Measurements from ENCODE around the gene CBX6. TPM values are rescaled to one million over a fixed set of nuclear protein-coding genes. Genes with fewer than 3 reads are reported as not detected.

Gene CBX6
- total and polyA plus RNA-seq, 10 of the 15 experiments (the other 5 are each of a cell fraction or from before 2014, with no cell fraction given) = 3.6 to 142 (median 37.4) TPM

GRCh38 chr22:38815842-38816241, 56.2 kb downstream of the CBX6 start:
- RAD21 ChIA-PET (ENCODE audit: unreplicated experiment) = no interaction called here
- Histone ChIP-seq H2AFZ (ENCODE audit: control insufficient read depth, low read depth, low read length) (no peak overlapping the region), H4K20me1 (ENCODE audit: control insufficient read depth, insufficient read depth) (no peaks in the 10 kb centered on the region), H3K27me3 (replicated peaks in 1 of 2; ENCODE audit: control insufficient read depth in 2 of 2, insufficient read depth in 2 of 2, low read length in 1 of 2) (peaks cover 1 to 2% of the 10 kb centered on the region in 2 experiments), H3K79me2 (ENCODE audit: control insufficient read depth, insufficient read depth, low read length) (no peaks in the 10 kb centered on the region), H3K4me3 (no peak overlapping the region), H3K4me2 (ENCODE audit: control insufficient read depth, insufficient read depth) (no peak overlapping the region), H3K36me3 (ENCODE audit: control insufficient read depth in 2 of 2, insufficient read depth in 2 of 2, low read length in 1 of 2) (no peaks in the 10 kb centered on the region), H3K9me3 (replicated peaks; ENCODE audit: control insufficient read depth, insufficient read depth, low read length) (no peaks in the 10 kb centered on the region), H3K4me1 (ENCODE audit: control insufficient read depth, insufficient read depth, low read length) (no peaks in the 10 kb centered on the region), H3K9ac (ENCODE audit: control insufficient read depth, insufficient read depth, low read length) (no peak overlapping the region), H3K27ac (ENCODE audit: control insufficient read depth, insufficient read depth) (no peak overlapping the region)
- DNase-seq (ENCODE audit: low read depth, low spot score) (no peak), ATAC-seq (no peak), FAIRE-seq (no peak)
- TF ChIP-seq SKIL (IDR thresholded peaks at IDR 0.05; ENCODE audit: low read depth, poor library complexity, severe bottlenecking) (no peak), HDAC6 (IDR thresholded peaks at IDR 0.05; ENCODE audit: unreplicated experiment) (no peak), MYB (IDR thresholded peaks at IDR 0.05; ENCODE audit: borderline replicate concordance, low read depth, low read length) (no peak)
- no TSS peak for BruUV-seq (replicated peaks)
- in situ Hi-C loops (cut with MboI) = no loop called here
- 6% methylated on average over 1 of the region's 1 CpG for WGBS (ENCODE audit: insufficient coverage, insufficient replicate concordance, low lambda C conversion rate, missing lambda C conversion rate)
- POLR2A ChIA-PET = no interaction called here
- CTCF ChIA-PET = no interaction called here
- SMC1A ChIA-PET (ENCODE audit: uncharacterized antibody, unreplicated experiment) = no interaction called here
- intact Hi-C loops (cut with micrococcal nuclease; ENCODE audit: unreplicated experiment) = no loop called here

Other genes with a start within 250 kb of the CBX6 start
Only the 7 nearest of the 15 such genes appear.
- gene SUN2, start 116.2 kb downstream of the CBX6 start, total RNA-seq (2014; rRNA removed) = 69.8 and 87.5 TPM in 2 replicates
- gene SUN2, start 116.2 kb downstream of the CBX6 start, total RNA-seq (2014; rRNA removed; fragmentation: Illumina TruSeq; extraction: Trizol) = 30.6 and 33.1 TPM in 2 replicates
- 93.4 and 107 TPM in 2 replicates for gene SUN2, start 116.2 kb downstream of the CBX6 start, total RNA-seq (2021)
- 18.6 and 38.7 TPM in 2 replicates for gene SUN2, start 116.2 kb downstream of the CBX6 start, polyA plus RNA-seq (2011; rRNA removed)
- 8.7 and 26.2 TPM in 2 replicates for gene SUN2, start 116.2 kb downstream of the CBX6 start, polyA plus RNA-seq (2014; fragmentation: Illumina TruSeq; extraction: Trizol)
- gene SUN2, start 116.2 kb downstream of the CBX6 start, polyA plus RNA-seq (2014; fragmentation: Nextera tagmentation; extraction: Ambion mirVana) = under 1 TPM; 0.18 to 0.95 TPM
- 78.0 and 103 TPM in 2 replicates for gene SUN2, start 116.2 kb downstream of the CBX6 start, polyA plus RNA-seq (2014; rRNA removed)
- gene SUN2, start 116.2 kb downstream of the CBX6 start, polyA plus RNA-seq (2016; fragmentation: Nextera tagmentation; extraction: Ambion mirVana) = 10 to 100 TPM; 10.4 to 40.8 TPM
- 6.6 and 7.0 TPM in 2 replicates for gene DNAL4, start 78.1 kb downstream of the CBX6 start, total RNA-seq (2014; rRNA removed)
- gene DNAL4, start 78.1 kb downstream of the CBX6 start, total RNA-seq (2014; rRNA removed; fragmentation: Illumina TruSeq; extraction: Trizol) = 4.7 and 5.3 TPM in 2 replicates
- 5.1 and 6.3 TPM in 2 replicates for gene DNAL4, start 78.1 kb downstream of the CBX6 start, total RNA-seq (2021)
- gene DNAL4, start 78.1 kb downstream of the CBX6 start, polyA plus RNA-seq (2011; rRNA removed) = 3.9 and 4.5 TPM in 2 replicates
- gene DNAL4, start 78.1 kb downstream of the CBX6 start, polyA plus RNA-seq (2014; fragmentation: Illumina TruSeq; extraction: Trizol) = 3.5 and 8.0 TPM in 2 replicates
- gene DNAL4, start 78.1 kb downstream of the CBX6 start, polyA plus RNA-seq (2014; fragmentation: Nextera tagmentation; extraction: Ambion mirVana) = under 1 TPM in 1 of 2 experiments, not detected in 1; 0.35 TPM
- gene DNAL4, start 78.1 kb downstream of the CBX6 start, polyA plus RNA-seq (2014; rRNA removed) = 8.5 and 8.9 TPM in 2 replicates
- 1 to 10 TPM; 6.3 to 7.8 TPM for gene DNAL4, start 78.1 kb downstream of the CBX6 start, polyA plus RNA-seq (2016; fragmentation: Nextera tagmentation; extraction: Ambion mirVana)
- gene NPTXR, start 28.2 kb downstream of the CBX6 start, total RNA-seq (2014; rRNA removed) = 0.05 and 0.06 TPM in 2 replicates
- 0.05 and 0.09 TPM in 2 replicates for gene NPTXR, start 28.2 kb downstream of the CBX6 start, total RNA-seq (2014; rRNA removed; fragmentation: Illumina TruSeq; extraction: Trizol)
- 0.37 and 0.38 TPM in 2 replicates for gene NPTXR, start 28.2 kb downstream of the CBX6 start, total RNA-seq (2021)
- not detected in 2 replicates for gene NPTXR, start 28.2 kb downstream of the CBX6 start, polyA plus RNA-seq (2011; rRNA removed)
- gene NPTXR, start 28.2 kb downstream of the CBX6 start, polyA plus RNA-seq (2014; fragmentation: Illumina TruSeq; extraction: Trizol) = 0.03 and 0.13 TPM in 2 replicates
- gene NPTXR, start 28.2 kb downstream of the CBX6 start, polyA plus RNA-seq (2014; fragmentation: Nextera tagmentation; extraction: Ambion mirVana) = under 1 TPM in 1 of 2 experiments, not detected in 1; 0.02 TPM
- 0.16 and 0.22 TPM in 2 replicates for gene NPTXR, start 28.2 kb downstream of the CBX6 start, polyA plus RNA-seq (2014; rRNA removed)
- gene NPTXR, start 28.2 kb downstream of the CBX6 start, polyA plus RNA-seq (2016; fragmentation: Nextera tagmentation; extraction: Ambion mirVana) = under 1 TPM; 0.04 TPM
- not detected in 2 replicates for gene APOBEC3A, start 85.4 kb upstream of the CBX6 start, total RNA-seq (2014; rRNA removed)
- not detected in 2 replicates for gene APOBEC3A, start 85.4 kb upstream of the CBX6 start, total RNA-seq (2014; rRNA removed; fragmentation: Illumina TruSeq; extraction: Trizol)
- gene APOBEC3A, start 85.4 kb upstream of the CBX6 start, total RNA-seq (2021) = not detected in 2 replicates
- not detected in 2 replicates for gene APOBEC3A, start 85.4 kb upstream of the CBX6 start, polyA plus RNA-seq (2011; rRNA removed)
- not detected in 2 replicates for gene APOBEC3A, start 85.4 kb upstream of the CBX6 start, polyA plus RNA-seq (2014; fragmentation: Illumina TruSeq; extraction: Trizol)
- not detected for gene APOBEC3A, start 85.4 kb upstream of the CBX6 start, polyA plus RNA-seq (2014; fragmentation: Nextera tagmentation; extraction: Ambion mirVana)
- gene APOBEC3A, start 85.4 kb upstream of the CBX6 start, polyA plus RNA-seq (2014; rRNA removed) = not detected in 2 replicates
- gene APOBEC3A, start 85.4 kb upstream of the CBX6 start, polyA plus RNA-seq (2016; fragmentation: Nextera tagmentation; extraction: Ambion mirVana) = under 1 TPM in 1 of 2 experiments, not detected in 1; 0.20 TPM
- 19.1 and 19.4 TPM in 2 replicates for gene APOBEC3B, start 110.1 kb upstream of the CBX6 start, total RNA-seq (2014; rRNA removed)
- 2.4 and 2.7 TPM in 2 replicates for gene APOBEC3B, start 110.1 kb upstream of the CBX6 start, total RNA-seq (2014; rRNA removed; fragmentation: Illumina TruSeq; extraction: Trizol)
- gene APOBEC3B, start 110.1 kb upstream of the CBX6 start, total RNA-seq (2021) = 24.3 and 26.3 TPM in 2 replicates
- gene APOBEC3B, start 110.1 kb upstream of the CBX6 start, polyA plus RNA-seq (2011; rRNA removed) = 18.6 and 26.8 TPM in 2 replicates
- 24.8 and 31.5 TPM in 2 replicates for gene APOBEC3B, start 110.1 kb upstream of the CBX6 start, polyA plus RNA-seq (2014; fragmentation: Illumina TruSeq; extraction: Trizol)
- 10 to 100 TPM; 56.6 to 75.1 TPM for gene APOBEC3B, start 110.1 kb upstream of the CBX6 start, polyA plus RNA-seq (2014; fragmentation: Nextera tagmentation; extraction: Ambion mirVana)
- gene APOBEC3B, start 110.1 kb upstream of the CBX6 start, polyA plus RNA-seq (2014; rRNA removed) = 29.6 and 30.4 TPM in 2 replicates
- 10 to 100 TPM; 40.7 to 45.1 TPM for gene APOBEC3B, start 110.1 kb upstream of the CBX6 start, polyA plus RNA-seq (2016; fragmentation: Nextera tagmentation; extraction: Ambion mirVana)
- 21.7 and 22.9 TPM in 2 replicates for gene APOBEC3C, start 142.0 kb upstream of the CBX6 start, total RNA-seq (2014; rRNA removed)
- 21.5 and 23.3 TPM in 2 replicates for gene APOBEC3C, start 142.0 kb upstream of the CBX6 start, total RNA-seq (2014; rRNA removed; fragmentation: Illumina TruSeq; extraction: Trizol)
- 143 and 147 TPM in 2 replicates for gene APOBEC3C, start 142.0 kb upstream of the CBX6 start, total RNA-seq (2021)
- gene APOBEC3C, start 142.0 kb upstream of the CBX6 start, polyA plus RNA-seq (2011; rRNA removed) = 56.5 and 69.4 TPM in 2 replicates
- 143 and 168 TPM in 2 replicates for gene APOBEC3C, start 142.0 kb upstream of the CBX6 start, polyA plus RNA-seq (2014; fragmentation: Illumina TruSeq; extraction: Trizol)
- gene APOBEC3C, start 142.0 kb upstream of the CBX6 start, polyA plus RNA-seq (2014; fragmentation: Nextera tagmentation; extraction: Ambion mirVana) = 100 to 1,000 TPM; 258 to 290 TPM
- 92.0 and 97.5 TPM in 2 replicates for gene APOBEC3C, start 142.0 kb upstream of the CBX6 start, polyA plus RNA-seq (2014; rRNA removed)
- gene APOBEC3C, start 142.0 kb upstream of the CBX6 start, polyA plus RNA-seq (2016; fragmentation: Nextera tagmentation; extraction: Ambion mirVana) = 100 to 1,000 TPM; 248 to 271 TPM
- 13.0 and 14.2 TPM in 2 replicates for gene APOBEC3D, start 148.9 kb upstream of the CBX6 start, total RNA-seq (2014; rRNA removed)
- 13.4 and 15.2 TPM in 2 replicates for gene APOBEC3D, start 148.9 kb upstream of the CBX6 start, total RNA-seq (2014; rRNA removed; fragmentation: Illumina TruSeq; extraction: Trizol)
- gene APOBEC3D, start 148.9 kb upstream of the CBX6 start, total RNA-seq (2021) = 26.9 and 27.8 TPM in 2 replicates
- gene APOBEC3D, start 148.9 kb upstream of the CBX6 start, polyA plus RNA-seq (2011; rRNA removed) = 12.3 and 20.2 TPM in 2 replicates
- gene APOBEC3D, start 148.9 kb upstream of the CBX6 start, polyA plus RNA-seq (2014; fragmentation: Illumina TruSeq; extraction: Trizol) = 10.0 and 22.1 TPM in 2 replicates
- gene APOBEC3D, start 148.9 kb upstream of the CBX6 start, polyA plus RNA-seq (2014; fragmentation: Nextera tagmentation; extraction: Ambion mirVana) = 1 to 10 TPM; 8.9 to 9.6 TPM
- 17.1 and 17.3 TPM in 2 replicates for gene APOBEC3D, start 148.9 kb upstream of the CBX6 start, polyA plus RNA-seq (2014; rRNA removed)
- 10 to 100 TPM; 14.9 to 16.0 TPM for gene APOBEC3D, start 148.9 kb upstream of the CBX6 start, polyA plus RNA-seq (2016; fragmentation: Nextera tagmentation; extraction: Ambion mirVana)